ENCODE results near the gene CYBRD1. TPM values are rescaled to one million over a fixed set of nuclear protein-coding genes. Genes with fewer than 3 reads are reported as not detected.

The CYBRD1 gene
- total and polyA plus RNA-seq, 10 of the 15 experiments (the other 5 are each of a cell fraction or from before 2014, with no cell fraction given) = 10.8 to 51.9 (median 29.6) TPM

DNA sequence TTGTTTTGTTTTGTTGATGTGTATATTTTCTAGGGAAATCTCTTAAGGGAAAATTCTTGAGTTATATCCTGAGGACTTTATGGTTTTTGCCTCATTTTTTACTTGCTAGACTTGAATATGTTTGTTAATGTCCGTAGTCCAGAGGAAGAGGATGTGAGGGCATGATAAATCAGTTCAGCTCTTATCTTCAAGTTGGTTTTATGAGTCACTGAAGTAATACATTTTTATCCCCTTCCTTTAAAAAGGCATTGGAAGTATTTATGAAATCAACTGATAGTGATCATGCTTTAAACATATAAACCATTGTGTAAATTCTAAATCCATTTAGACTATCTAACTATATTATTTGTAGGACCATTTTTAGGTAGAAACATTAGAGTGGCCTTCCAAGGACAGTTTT lies 43.9 kb upstream of the CYBRD1 start:
- H3K9ac ChIP-seq (ENCODE audit: control insufficient read depth, insufficient read depth, low read length) = no peak overlapping the region
- H2AFZ ChIP-seq (ENCODE audit: control insufficient read depth, low read depth, low read length) = no peak overlapping the region
- peaks cover 37% of the 10 kb centered on the region for H3K4me1 ChIP-seq (ENCODE audit: control insufficient read depth, insufficient read depth, low read length)
- H3K27ac ChIP-seq (ENCODE audit: control insufficient read depth, insufficient read depth) = no peak overlapping the region
- no peaks in the 10 kb centered on the region for H3K79me2 ChIP-seq (ENCODE audit: control insufficient read depth, insufficient read depth, low read length)
- no peaks in the 10 kb centered on the region for H4K20me1 ChIP-seq (ENCODE audit: control insufficient read depth, insufficient read depth)
- H3K4me2 ChIP-seq (ENCODE audit: control insufficient read depth, insufficient read depth) = no peak overlapping the region
- peaks cover 4 to 6% of the 10 kb centered on the region in 2 experiments; a peak in 3 of 4 replicates for H3K36me3 ChIP-seq (ENCODE audit: control insufficient read depth in 2 of 2, insufficient read depth in 2 of 2, low read length in 1 of 2)
- ChIA-PET SMC1A (ENCODE audit: uncharacterized antibody, unreplicated experiment) (no interaction called here), RAD21 (ENCODE audit: unreplicated experiment) (no interaction called here), POLR2A (no interaction called here), CTCF (interaction anchor here (0.6 kb wide), 1 partner anchor 569 kb away, joined by 3 read pairs; no protein-coding TSS in a partner anchor)
- no peak overlapping the region for H3K4me3 ChIP-seq
- H3K27me3 ChIP-seq (replicated peaks in 1 of 2; ENCODE audit: control insufficient read depth in 2 of 2, insufficient read depth in 2 of 2, low read length in 1 of 2) = no peaks in the 10 kb centered on the region
- H3K9me3 ChIP-seq (replicated peaks; ENCODE audit: control insufficient read depth, insufficient read depth, low read length) = no peaks in the 10 kb centered on the region
- ATAC-seq (no peak), FAIRE-seq (no peak), DNase-seq (ENCODE audit: low read depth, low spot score) (no peak)
- no TSS peak for BruUV-seq (replicated peaks)
- TF ChIP-seq, protein P1, sequence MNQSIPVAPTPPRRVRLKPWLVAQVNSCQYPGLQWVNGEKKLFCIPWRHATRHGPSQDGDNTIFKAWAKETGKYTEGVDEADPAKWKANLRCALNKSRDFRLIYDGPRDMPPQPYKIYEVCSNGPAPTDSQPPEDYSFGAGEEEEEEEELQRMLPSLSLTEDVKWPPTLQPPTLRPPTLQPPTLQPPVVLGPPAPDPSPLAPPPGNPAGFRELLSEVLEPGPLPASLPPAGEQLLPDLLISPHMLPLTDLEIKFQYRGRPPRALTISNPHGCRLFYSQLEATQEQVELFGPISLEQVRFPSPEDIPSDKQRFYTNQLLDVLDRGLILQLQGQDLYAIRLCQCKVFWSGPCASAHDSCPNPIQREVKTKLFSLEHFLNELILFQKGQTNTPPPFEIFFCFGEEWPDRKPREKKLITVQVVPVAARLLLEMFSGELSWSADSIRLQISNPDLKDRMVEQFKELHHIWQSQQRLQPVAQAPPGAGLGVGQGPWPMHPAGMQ (IDR thresholded peaks at IDR 0.05; ENCODE audit: borderline replicate concordance) = no peak
- TF ChIP-seq ESRRA (IDR thresholded peaks at IDR 0.05; ENCODE audit: low read length) (no peak), CREM (IDR thresholded peaks at IDR 0.05; ENCODE audit: low read depth) (no peak), LARP7 (IDR thresholded peaks at IDR 0.05) (no peak), HDGF (IDR thresholded peaks at IDR 0.05) (no peak), YY1 (IDR thresholded peaks at IDR 0.05; ENCODE audit: low read depth, low read length) (no peak), YBX1 (IDR thresholded peaks at IDR 0.05) (no peak), ZNF384 (IDR thresholded peaks at IDR 0.05; ENCODE audit: borderline replicate concordance, low read depth, low read length) (no peak), POLR2A (IDR thresholded peaks at IDR 0.05; ENCODE audit: low read depth, low read length) (no peak), BRCA1 (IDR thresholded peaks at IDR 0.05; ENCODE audit: low read depth, low read length) (no peak), SIX5 (IDR thresholded peaks at IDR 0.05; ENCODE audit: low read depth, low read length, severe bottlenecking) (no peak), SREBF2 (IDR thresholded peaks at IDR 0.05; ENCODE audit: low read length) (no peak), ZBED1 (IDR thresholded peaks at IDR 0.05; ENCODE audit: borderline replicate concordance) (no peak), BMI1 (IDR thresholded peaks at IDR 0.05; ENCODE audit: borderline replicate concordance) (no peak), NR2C1 (IDR thresholded peaks at IDR 0.05) (no peak), SIN3A (IDR thresholded peaks at IDR 0.05; ENCODE audit: low read depth, low read length) (no peak)
- TF ChIP-seq, protein P2, sequence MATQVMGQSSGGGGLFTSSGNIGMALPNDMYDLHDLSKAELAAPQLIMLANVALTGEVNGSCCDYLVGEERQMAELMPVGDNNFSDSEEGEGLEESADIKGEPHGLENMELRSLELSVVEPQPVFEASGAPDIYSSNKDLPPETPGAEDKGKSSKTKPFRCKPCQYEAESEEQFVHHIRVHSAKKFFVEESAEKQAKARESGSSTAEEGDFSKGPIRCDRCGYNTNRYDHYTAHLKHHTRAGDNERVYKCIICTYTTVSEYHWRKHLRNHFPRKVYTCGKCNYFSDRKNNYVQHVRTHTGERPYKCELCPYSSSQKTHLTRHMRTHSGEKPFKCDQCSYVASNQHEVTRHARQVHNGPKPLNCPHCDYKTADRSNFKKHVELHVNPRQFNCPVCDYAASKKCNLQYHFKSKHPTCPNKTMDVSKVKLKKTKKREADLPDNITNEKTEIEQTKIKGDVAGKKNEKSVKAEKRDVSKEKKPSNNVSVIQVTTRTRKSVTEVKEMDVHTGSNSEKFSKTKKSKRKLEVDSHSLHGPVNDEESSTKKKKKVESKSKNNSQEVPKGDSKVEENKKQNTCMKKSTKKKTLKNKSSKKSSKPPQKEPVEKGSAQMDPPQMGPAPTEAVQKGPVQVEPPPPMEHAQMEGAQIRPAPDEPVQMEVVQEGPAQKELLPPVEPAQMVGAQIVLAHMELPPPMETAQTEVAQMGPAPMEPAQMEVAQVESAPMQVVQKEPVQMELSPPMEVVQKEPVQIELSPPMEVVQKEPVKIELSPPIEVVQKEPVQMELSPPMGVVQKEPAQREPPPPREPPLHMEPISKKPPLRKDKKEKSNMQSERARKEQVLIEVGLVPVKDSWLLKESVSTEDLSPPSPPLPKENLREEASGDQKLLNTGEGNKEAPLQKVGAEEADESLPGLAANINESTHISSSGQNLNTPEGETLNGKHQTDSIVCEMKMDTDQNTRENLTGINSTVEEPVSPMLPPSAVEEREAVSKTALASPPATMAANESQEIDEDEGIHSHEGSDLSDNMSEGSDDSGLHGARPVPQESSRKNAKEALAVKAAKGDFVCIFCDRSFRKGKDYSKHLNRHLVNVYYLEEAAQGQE (IDR thresholded peaks at IDR 0.05; ENCODE audit: low read depth, low read length) = no peak
- TF ChIP-seq, protein P3, sequence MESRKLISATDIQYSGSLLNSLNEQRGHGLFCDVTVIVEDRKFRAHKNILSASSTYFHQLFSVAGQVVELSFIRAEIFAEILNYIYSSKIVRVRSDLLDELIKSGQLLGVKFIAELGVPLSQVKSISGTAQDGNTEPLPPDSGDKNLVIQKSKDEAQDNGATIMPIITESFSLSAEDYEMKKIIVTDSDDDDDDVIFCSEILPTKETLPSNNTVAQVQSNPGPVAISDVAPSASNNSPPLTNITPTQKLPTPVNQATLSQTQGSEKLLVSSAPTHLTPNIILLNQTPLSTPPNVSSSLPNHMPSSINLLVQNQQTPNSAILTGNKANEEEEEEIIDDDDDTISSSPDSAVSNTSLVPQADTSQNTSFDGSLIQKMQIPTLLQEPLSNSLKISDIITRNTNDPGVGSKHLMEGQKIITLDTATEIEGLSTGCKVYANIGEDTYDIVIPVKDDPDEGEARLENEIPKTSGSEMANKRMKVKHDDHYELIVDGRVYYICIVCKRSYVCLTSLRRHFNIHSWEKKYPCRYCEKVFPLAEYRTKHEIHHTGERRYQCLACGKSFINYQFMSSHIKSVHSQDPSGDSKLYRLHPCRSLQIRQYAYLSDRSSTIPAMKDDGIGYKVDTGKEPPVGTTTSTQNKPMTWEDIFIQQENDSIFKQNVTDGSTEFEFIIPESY (IDR thresholded peaks at IDR 0.05) = no peak
- in situ Hi-C loops (cut with MboI) (no loop called here), intact Hi-C loops (cut with micrococcal nuclease; ENCODE audit: unreplicated experiment) (no loop called here)
- 100% methylated on average over 1 of the region's 1 CpG for WGBS (ENCODE audit: insufficient coverage, insufficient replicate concordance, low lambda C conversion rate, missing lambda C conversion rate)
